Keratinocyte (primary cell): ENCODE results near the gene IRX5. TPM values are rescaled to one million over a fixed set of nuclear protein-coding genes. Genes with fewer than 3 reads are reported as not detected.

Experiments
- DNase-seq: peaks from one replicate; pipeline ENCODE4 v3.0.0-alpha.2; 2011; ENCODE audit warnings: low read depth, missing footprints, low spot score
- FAIRE-seq: peaks from 2 replicates; lab custom pipeline; 2011; peaks lifted over from hg19 to GRCh38; lab: Jason Lieb, UNC
- H2AFZ ChIP-seq: 2 replicates; pipeline ENCODE4 v1.6.0; 2012; ENCODE audit warnings: low read length, control low read depth, inconsistent platforms; ENCODE audit not compliant: control insufficient read depth
- H3K27ac ChIP-seq: 2 replicates; pipeline ENCODE4 v1.5.1; 2011; ENCODE audit warnings: low read length; ENCODE audit not compliant: control insufficient read depth, insufficient read depth
- H3K27me3 ChIP-seq: 3 replicates; pipeline ENCODE4 v1.6.0; 2011; ENCODE audit warnings: low read length; ENCODE audit not compliant: control insufficient read depth, insufficient read depth; ENCODE audit errors: extremely low read depth
- H3K36me3 ChIP-seq, 2 experiments: 2 replicates in 1 of 2; 3 replicates in 1 of 2; pipeline ENCODE4 v1.5.1; 2011; ENCODE audit warnings: low read length in 2 of 2, mild to moderate bottlenecking in 1 of 2; ENCODE audit not compliant: control insufficient read depth in 2 of 2, insufficient read depth in 2 of 2; ENCODE audit errors: extremely low read depth in 1 of 2
- H3K4me1 ChIP-seq: 3 replicates; pipeline ENCODE4 v1.5.1; 2011; ENCODE audit warnings: low read length; ENCODE audit not compliant: control insufficient read depth, insufficient read depth; ENCODE audit errors: extremely low read depth
- H3K4me2 ChIP-seq: 3 replicates; pipeline ENCODE4 v1.6.0; 2011; ENCODE audit warnings: low read depth, low read length; ENCODE audit not compliant: control insufficient read depth, insufficient read depth; ENCODE audit errors: extremely low read depth
- H3K4me3 ChIP-seq, 3 experiments: fragments of 200-600 bp in 1 of 3; sonication (generic) in 1 of 3; 2 replicates in 2 of 3; 3 replicates in 1 of 3; pipeline ENCODE4 v1.5.1; 2011 to 2016; ENCODE audit warnings: low read length in 3 of 3, mild to moderate bottlenecking in 3 of 3, control low read depth in 2 of 3, inconsistent platforms in 1 of 3, low read depth in 1 of 3, mixed read lengths in 1 of 3, mixed run types in 1 of 3, moderate library complexity in 1 of 3; ENCODE audit not compliant: control insufficient read depth in 2 of 3, insufficient read depth in 2 of 3; ENCODE audit errors: extremely low read depth in 1 of 3
- H3K79me2 ChIP-seq: 2 replicates; pipeline ENCODE4 v1.6.0; 2012; ENCODE audit warnings: low read length; ENCODE audit not compliant: control insufficient read depth, insufficient read depth
- H3K9ac ChIP-seq: 3 replicates; pipeline ENCODE4 v1.6.0; 2011; ENCODE audit warnings: low read length; ENCODE audit not compliant: control insufficient read depth, insufficient read depth; ENCODE audit errors: extremely low read depth
- H3K9me1 ChIP-seq: 3 replicates; pipeline ENCODE4 v1.6.0; 2011; ENCODE audit warnings: low read length; ENCODE audit not compliant: control insufficient read depth, insufficient read depth; ENCODE audit errors: extremely low read depth
- H3K9me3 ChIP-seq: 2 replicates; pipeline ENCODE4 v1.5.1; 2012; ENCODE audit warnings: low read depth, low read length; ENCODE audit not compliant: control insufficient read depth
- H4K20me1 ChIP-seq: 3 replicates; pipeline ENCODE4 v1.6.0; 2011; ENCODE audit warnings: low read length; ENCODE audit not compliant: control insufficient read depth, insufficient read depth; ENCODE audit errors: extremely low read depth
- CTCF ChIP-seq, 3 experiments: IDR thresholded peaks in 1 of 3; conservative IDR thresholded peaks in 1 of 3; optimal IDR thresholded peaks in 1 of 3; 2 replicates in 2 of 3; 3 replicates in 1 of 3; pipeline versions ENCODE3 to v1.5.1; 2011; ENCODE audit warnings: low read length in 3 of 3, mild to moderate bottlenecking in 3 of 3, moderate library complexity in 2 of 3, control low read depth in 1 of 3, inconsistent platforms in 1 of 3; ENCODE audit not compliant: insufficient read depth in 2 of 3; ENCODE audit errors: extremely low read depth in 1 of 3
- EZH2 ChIP-seq: IDR thresholded peaks from one replicate; pipeline ENCODE4 v1.6.1; 2012; ENCODE audit warnings: inconsistent platforms, mild to moderate bottlenecking, low read length, moderate library complexity
- dilution Hi-C: fragments of 300-500 bp; cut with MboI; formaldehyde crosslinking; loops from one replicate; pipeline ENCODE4 v1.7.0; 2020; ENCODE audit warnings: low sequenced_read_pairs; ENCODE audit not compliant: extremely low pct_ligation_motif_present
- polyA plus RNA-seq, 5 experiments: library from polyadenylated mRNA; depleted of rRNA in 3 of 5; stranded (reverse) in 3 of 5; stranded (forward) in 1 of 5; unstranded in 1 of 5; fragments of >200 nt; gene quantifications; 1 replicate in 1 of 5; 2 replicates in 3 of 5; 3 replicates in 1 of 5; pipeline versions ENCODE4 v1.2.1 to v1.2.3, GENCODE V29; 2011 to 2012; ENCODE audit warnings: missing spikeins in 2 of 5, low read depth in 1 of 5, low replicate concordance in 1 of 5

Gene IRX5
- polyA plus RNA-seq, 1 donor (not counting 4 experiments of a cell fraction or from before 2014, with no cell fraction given), result 2.6 TPM

- no peak overlapping the region for H3K27ac ChIP-seq
- no peak overlapping the region for H3K4me2 ChIP-seq
- dilution Hi-C loops, result no loop called here
- H3K9me1 ChIP-seq, result no peaks in the 10 kb centered on the region
- H3K9ac ChIP-seq, result no peak overlapping the region
- peaks cover 11% of the 10 kb centered on the region for H3K4me1 ChIP-seq
- no peaks in the 10 kb centered on the region for H3K9me3 ChIP-seq
- no peaks in the 10 kb centered on the region for H4K20me1 ChIP-seq
- no peaks in the 10 kb centered on the region for H3K27me3 ChIP-seq
- DNase-seq (no peak), FAIRE-seq (no peak)
- no peak overlapping the region for H2AFZ ChIP-seq
- H3K36me3 ChIP-seq, result no peaks in the 10 kb centered on the region
- H3K79me2 ChIP-seq, result peaks cover 20% of the 10 kb centered on the region
- H3K4me3 ChIP-seq, result no peak overlapping the region
- TF ChIP-seq CTCF (optimal IDR thresholded peaks at IDR 0.05 in 1 of 3, IDR thresholded peaks at IDR 0.05 in 1 of 3, conservative IDR thresholded peaks at IDR 0.05 in 1 of 3; ENCODE audit: extremely low read depth in 1 of 3, insufficient read depth in 2 of 3, low read length in 3 of 3) (no peak), EZH2 (no peak)
These were observed 9.6 kb downstream of the IRX5 start for GRCh38 chr16:54940279-54940604.

GRCh38 chr16:54942353-54942943 is 11.8 kb downstream of the IRX5 start:
- Histone ChIP-seq H3K9me3 (no peaks in the 10 kb centered on the region), H3K36me3 (no peaks in the 10 kb centered on the region), H3K4me1 (peaks cover 7% of the 10 kb centered on the region), H3K4me2 (no peak overlapping the region), H3K79me2 (peaks cover 3% of the 10 kb centered on the region), H3K9ac (no peak overlapping the region), H4K20me1 (no peaks in the 10 kb centered on the region), H3K27me3 (no peaks in the 10 kb centered on the region), H3K4me3 (no peak overlapping the region), H3K9me1 (no peaks in the 10 kb centered on the region), H2AFZ (no peak overlapping the region), H3K27ac (no peak overlapping the region)
- dilution Hi-C loops, result no loop called here
- no peak for FAIRE-seq
- no peak for TF ChIP-seq CTCF (optimal IDR thresholded peaks at IDR 0.05 in 1 of 3, IDR thresholded peaks at IDR 0.05 in 1 of 3, conservative IDR thresholded peaks at IDR 0.05 in 1 of 3; ENCODE audit: extremely low read depth in 1 of 3, insufficient read depth in 2 of 3, low read length in 3 of 3)
- no peak for TF ChIP-seq EZH2
- DNase-seq, result no peak
